A172 (cell line): ENCODE data around the gene DCHS2. TPM values are rescaled to one million over a fixed set of nuclear protein-coding genes. Genes with fewer than 3 reads are reported as not detected.

Source experiments
- DNase-seq: peaks from one replicate; pipeline ENCODE4 v3.0.0-alpha.2; 2015; ENCODE audit warnings: low spot score
- total RNA-seq: library from RNA; depleted of rRNA; stranded (reverse); fragments of >200 nt; shearing (Covaris generic); gene quantifications from 2 replicates; pipeline ENCODE4 v1.2.3, GENCODE V29; 2014

Gene DCHS2
- total RNA-seq, 1 experiment from 2014 or later = not detected

- DNase-seq = no peak
Observed at GRCh38 chr4:154489558-154490233, 1.9 kb downstream of the DCHS2 start.

GRCh38 chr4:154487145-154487544 lies 4.5 kb downstream of the DCHS2 start:
- DNase-seq = no peak

GRCh38 chr4:154485127-154485773 lies 6.3 kb downstream of the DCHS2 start:
- DNase-seq = peak; percentile 1

GRCh38 chr4:154478547-154478946 lies 13.1 kb downstream of the DCHS2 start:
- DNase-seq = no peak

- DNase-seq = no peak
Observed at GRCh38 chr4:154478128-154478527, 13.5 kb downstream of the DCHS2 start.

GRCh38 chr4:154476232-154476631 lies 15.4 kb downstream of the DCHS2 start:
- DNase-seq = no peak

GRCh38 chr4:154475820-154476219 lies 15.8 kb downstream of the DCHS2 start:
- DNase-seq = no peak

GRCh38 chr4:154473497-154473896 lies 18.1 kb downstream of the DCHS2 start:
- no peak for DNase-seq

- no peak for DNase-seq
Observed at GRCh38 chr4:154472858-154473257, 18.7 kb downstream of the DCHS2 start.

GRCh38 chr4:154471526-154472331 lies 19.9 kb downstream of the DCHS2 start:
- peak; percentile 11 for DNase-seq

- no peak for DNase-seq
Observed at GRCh38 chr4:154471032-154471431, 20.6 kb downstream of the DCHS2 start.

GRCh38 chr4:154467886-154468285 lies 23.7 kb downstream of the DCHS2 start:
- DNase-seq = peak; percentile 40

- no peak for DNase-seq
Observed at GRCh38 chr4:154466336-154466735, 25.3 kb downstream of the DCHS2 start.

- DNase-seq = peak; percentile 52
Observed at GRCh38 chr4:154465085-154465484, 26.5 kb downstream of the DCHS2 start.

GRCh38 chr4:154464654-154465053 lies 26.9 kb downstream of the DCHS2 start:
- DNase-seq = peak; percentile 36

- DNase-seq = no peak
Observed at GRCh38 chr4:154462081-154462810, 29.4 kb downstream of the DCHS2 start.

- DNase-seq = no peak
Observed at GRCh38 chr4:154457471-154457870, 34.1 kb downstream of the DCHS2 start.

GRCh38 chr4:154456889-154457288 lies 34.7 kb downstream of the DCHS2 start:
- DNase-seq = no peak

GRCh38 chr4:154456240-154456639 lies 35.4 kb downstream of the DCHS2 start:
- no peak for DNase-seq

GRCh38 chr4:154455111-154455510 lies 36.5 kb downstream of the DCHS2 start:
- DNase-seq = no peak

GRCh38 chr4:154454710-154455109 lies 36.9 kb downstream of the DCHS2 start:
- no peak for DNase-seq

- DNase-seq = no peak
Observed at GRCh38 chr4:154452798-154453346, 38.7 kb downstream of the DCHS2 start.
